SKM-1 (cell line): Measurements from ENCODE around the gene DAB1.

Experiments used
- DNase-seq: peaks from one replicate; lab custom pipeline; 2025; ENCODE audit not compliant: unreplicated experiment; lab: John Stamatoyannopoulos, UW

Gene DAB1

GRCh38 chr1:57278558-57278957 lies 145.3 kb downstream of the DAB1 start:
- DNase-seq = no peak

GRCh38 chr1:57277681-57278080 lies 146.2 kb downstream of the DAB1 start:
- no peak for DNase-seq

DNA sequence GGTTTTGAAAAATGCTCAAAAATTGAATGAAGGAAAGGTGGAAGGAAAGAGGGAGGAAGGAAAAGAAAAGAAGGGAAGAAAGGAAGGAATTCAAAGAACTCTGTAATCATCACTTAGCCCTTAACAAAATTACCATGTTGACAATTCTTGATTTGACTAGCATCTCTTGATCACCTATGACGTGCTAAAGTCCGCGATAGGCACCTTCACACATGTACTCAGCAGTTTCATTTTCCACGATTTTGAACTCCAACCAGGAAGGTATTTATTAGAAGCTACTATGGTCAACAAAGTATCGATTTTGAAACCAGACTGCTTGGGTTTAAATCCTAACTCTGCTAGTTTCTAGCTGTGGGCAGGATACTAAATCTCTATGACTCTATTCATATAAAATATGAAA lies 146.9 kb downstream of the DAB1 start:
- DNase-seq = no peak

DNA sequence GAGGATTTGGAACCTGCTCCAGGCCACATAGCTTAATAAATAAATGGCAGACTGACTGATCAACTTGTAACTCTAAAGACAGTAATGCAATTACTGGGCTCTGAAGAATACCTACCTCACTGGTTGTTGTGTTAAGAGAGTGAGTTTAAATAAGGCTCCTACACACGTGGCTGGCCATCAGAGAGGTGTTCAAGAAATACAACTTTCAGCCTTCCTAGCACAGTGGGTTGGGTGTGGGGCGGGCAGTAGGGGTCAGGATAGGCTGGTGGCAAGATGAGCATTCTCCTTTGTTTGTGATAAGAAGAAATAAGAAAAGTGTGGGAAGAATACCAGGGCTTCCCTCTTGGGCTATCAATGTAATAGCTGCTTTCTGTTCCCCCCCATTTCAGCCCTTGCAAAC lies 151.3 kb downstream of the DAB1 start:
- no peak for DNase-seq

DNA sequence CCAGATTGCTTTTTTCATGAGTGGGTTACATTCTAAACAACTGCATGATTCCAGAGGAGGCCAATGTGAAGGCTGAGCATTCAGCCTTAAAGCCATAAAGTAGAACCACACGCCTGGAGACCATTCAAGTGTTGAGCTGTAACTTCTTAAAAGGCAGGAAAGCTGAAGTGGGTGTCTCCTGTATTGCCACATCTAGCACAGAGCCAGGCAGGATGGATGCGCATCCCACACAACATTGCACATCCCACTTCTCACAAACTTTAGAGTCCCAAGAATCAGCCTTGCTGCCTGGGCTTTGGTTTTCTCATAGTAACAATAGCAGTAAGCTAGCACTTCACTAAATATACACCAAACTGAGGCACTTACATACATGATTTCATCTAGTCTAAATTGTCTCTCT lies 151.7 kb downstream of the DAB1 start:
- DNase-seq = no peak

- no peak for DNase-seq
These were observed 152.7 kb downstream of the DAB1 start for GRCh38 chr1:57270927-57271698.

- DNase-seq = no peak
These were observed 154.1 kb downstream of the DAB1 start for GRCh38 chr1:57269630-57270225.

DNA sequence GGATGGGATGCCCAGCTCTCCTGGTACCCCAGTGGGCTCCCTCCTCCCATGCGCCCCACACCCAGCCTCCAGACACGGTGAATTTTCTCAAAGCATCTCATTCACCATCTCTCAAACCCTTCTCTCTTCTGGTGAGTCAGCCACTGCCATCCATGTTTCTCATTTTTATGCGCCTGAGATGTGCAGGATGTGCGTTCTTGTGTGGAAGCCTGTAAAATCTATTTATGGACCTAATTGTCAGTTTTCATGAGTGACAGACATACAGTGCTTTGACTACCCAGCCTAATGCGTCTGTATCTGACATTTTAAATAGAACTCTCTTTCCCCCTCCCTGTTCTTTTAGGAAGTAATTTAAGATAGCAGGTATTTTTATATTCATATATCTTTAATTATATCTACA lies 158.8 kb downstream of the DAB1 start:
- no peak for DNase-seq

GRCh38 chr1:57262472-57262871 lies 161.4 kb downstream of the DAB1 start:
- no peak for DNase-seq

- DNase-seq = no peak
These were observed 165.1 kb downstream of the DAB1 start for GRCh38 chr1:57258557-57259325.

GRCh38 chr1:57255945-57256344 lies 167.9 kb downstream of the DAB1 start:
- no peak for DNase-seq

DNA sequence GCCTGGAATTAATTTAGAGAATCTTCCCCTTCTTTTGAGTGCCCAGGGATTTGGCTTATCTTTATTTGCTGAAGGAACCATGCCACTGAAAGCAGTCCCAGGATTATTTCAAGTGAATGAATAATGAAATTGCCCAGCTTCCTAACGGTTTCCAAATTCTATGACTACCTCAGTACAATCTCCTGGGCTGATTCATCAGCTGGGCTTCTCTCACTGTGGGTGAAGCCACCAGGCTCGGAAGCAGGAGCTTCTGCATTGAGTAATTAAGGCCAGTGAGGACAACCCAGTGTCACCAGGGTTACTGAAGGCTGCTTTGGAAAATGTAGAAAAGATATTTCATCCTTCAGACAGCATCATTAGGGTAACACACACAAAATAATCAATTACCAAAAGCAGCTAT lies 169.8 kb downstream of the DAB1 start:
- DNase-seq = no peak

DNA sequence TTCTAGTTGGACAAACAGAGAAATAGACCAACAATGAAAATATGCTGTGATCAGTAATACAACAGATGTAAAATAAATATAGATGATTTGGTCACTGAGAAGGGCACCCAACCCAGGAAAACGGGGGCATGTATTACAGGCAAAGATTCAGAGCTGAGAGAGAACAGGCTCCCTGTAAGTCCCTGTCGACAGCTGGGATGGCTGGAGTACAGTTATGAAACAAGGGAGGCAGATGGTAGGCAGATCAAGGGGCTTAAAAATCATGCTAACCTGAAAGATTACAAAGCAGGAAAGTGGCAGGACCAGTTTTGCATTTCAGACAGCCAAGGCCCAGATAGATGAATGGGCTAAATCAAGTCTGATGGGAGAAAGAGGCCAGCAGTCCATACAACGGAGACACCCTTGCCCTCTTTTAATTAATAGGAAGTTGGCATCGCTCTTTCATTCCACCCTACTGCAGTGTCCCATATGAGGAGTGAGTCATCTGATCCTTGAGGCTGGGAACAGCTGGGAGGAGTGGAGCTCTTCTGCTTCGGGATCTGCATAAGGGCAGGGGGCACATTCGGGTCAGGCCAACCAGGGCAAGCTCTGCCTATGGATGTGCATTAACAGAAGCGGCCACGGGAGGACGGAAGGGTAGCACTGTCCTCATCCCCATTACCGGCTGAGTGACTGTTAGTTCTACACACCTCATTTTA lies 171.1 kb downstream of the DAB1 start:
- DNase-seq = no peak

DNA sequence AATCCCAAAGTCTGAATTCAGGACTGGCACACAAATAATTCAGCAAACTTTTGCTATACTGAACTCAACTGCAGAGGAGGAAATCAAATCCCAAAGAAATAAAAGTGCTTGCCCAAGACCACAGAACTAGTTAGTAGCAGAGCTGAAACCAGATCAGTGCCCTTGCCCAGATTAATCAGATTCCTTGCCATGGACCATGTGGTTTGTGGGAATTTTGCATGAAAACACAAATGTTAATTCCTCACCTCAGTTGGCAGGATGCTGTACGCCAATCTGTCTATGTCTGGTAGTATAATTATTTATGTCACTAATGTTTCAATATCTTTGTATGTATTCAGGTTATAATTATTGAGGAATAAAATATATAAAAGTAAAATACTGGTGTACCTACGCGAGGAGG lies 173.8 kb downstream of the DAB1 start:
- no peak for DNase-seq

GRCh38 chr1:57249511-57249910 lies 174.3 kb downstream of the DAB1 start:
- DNase-seq = no peak

DNA sequence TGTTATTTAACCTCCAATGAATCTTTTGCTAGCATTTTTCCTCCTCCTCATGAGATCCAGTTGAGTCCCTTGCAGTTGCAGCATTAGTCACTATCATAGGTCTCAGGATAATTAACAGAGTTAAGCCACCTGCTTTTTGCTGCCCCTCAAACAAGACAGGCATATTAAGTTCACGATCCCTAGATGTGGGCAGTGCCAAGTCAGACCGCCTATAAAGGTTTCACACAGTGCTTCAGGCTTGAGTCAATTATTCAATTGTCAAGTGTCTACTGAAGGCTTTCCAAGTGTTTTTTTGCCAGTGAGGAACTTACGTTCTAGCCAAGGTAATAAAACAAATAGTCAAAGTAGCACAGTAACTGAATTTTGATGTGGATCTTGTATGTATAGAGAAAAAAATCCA lies 175.0 kb downstream of the DAB1 start:
- no peak for DNase-seq

- DNase-seq = no peak
These were observed 185.6 kb downstream of the DAB1 start for GRCh38 chr1:57238233-57238781.

DNA sequence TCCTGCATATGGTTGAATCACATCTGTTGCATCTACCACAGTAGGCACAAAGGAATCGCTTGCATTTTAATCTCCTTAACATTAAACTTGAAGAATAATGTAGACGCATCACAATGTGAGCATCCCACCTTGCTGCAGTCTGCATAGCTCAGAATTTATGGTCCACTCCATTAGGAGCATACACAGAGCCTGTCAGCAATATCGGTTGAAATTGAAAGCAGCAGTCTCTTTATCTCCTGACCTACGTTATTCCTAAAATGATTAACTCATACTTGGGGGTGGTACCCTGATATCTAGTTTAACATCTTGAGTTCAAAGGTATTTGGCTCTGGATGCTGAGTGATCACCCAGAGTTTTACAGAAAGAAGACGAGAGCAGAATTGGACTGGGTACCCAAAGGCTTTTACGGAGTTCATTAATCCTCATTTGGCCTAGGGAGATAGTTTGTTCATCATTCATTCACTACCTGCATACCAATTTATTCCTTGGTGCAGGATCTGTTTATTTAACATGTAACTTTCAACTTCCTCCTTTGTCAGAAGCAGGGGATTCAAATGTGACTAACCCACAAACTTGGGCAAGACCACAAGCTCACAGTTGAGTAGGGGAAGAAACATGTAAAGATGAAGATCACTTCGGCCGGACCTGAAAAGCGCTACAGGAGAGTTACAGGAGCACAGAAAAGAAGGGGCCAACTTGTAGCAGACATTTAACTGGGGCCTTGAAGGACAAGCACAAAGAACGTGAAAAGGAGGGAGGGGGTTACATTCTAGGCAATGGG lies 187.9 kb downstream of the DAB1 start:
- peak; percentile 11 for DNase-seq

DNA sequence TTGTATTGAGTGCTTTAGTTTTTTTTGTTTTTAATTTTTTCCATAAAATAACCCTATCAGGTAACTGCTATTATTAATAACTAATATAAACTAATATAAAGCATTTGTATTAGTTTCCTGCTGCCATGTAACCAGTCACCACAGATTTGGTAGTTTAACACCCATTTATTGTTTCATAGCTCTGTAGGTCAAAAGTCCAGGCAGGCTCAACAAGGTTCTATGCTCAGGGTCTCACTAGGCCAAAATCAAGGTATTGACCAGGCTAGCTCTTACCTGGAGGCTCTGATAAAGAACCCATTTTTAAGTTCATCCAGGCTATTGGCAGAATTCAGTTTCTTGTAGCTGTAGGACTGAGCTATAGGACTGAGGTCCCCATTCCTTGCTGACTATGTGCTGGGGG lies 189.4 kb downstream of the DAB1 start:
- DNase-seq = no peak

DNA sequence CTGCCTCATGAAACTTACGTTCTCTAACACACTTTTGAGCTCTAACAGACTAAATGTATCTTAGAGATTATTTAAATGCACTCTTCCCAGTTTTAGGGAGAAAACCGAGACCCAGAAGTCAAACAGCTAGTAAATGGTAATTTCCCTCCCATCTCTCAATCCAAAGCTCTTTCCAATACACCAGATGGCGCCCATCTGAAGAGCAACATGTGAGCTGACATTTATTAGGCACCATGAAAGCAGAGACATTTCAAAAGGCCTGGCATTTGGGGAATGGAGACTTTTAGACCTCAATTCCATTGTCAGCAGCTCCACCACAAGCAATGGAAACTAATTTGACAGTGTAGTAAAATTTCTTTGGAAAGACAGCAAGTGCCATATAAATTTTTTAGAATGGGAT lies 191.4 kb downstream of the DAB1 start:
- no peak for DNase-seq

DNA sequence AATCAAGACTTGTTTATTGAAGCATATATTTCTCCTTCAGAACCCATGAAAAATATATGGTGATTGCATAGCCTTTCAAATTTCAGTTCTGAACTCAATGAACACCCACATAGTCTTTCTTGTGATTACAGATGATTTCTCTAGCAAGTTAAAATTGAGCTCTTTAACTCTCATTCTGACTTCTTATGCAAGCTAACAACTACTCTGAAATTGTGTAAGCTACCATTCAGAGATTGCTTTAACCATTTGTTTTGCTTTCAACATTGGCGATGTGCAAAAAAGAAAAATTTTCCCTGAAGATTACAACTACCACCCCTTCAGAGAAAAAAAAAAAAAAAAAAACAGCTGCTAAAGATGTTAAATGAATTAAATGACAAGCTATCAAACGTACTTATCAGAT lies 193.9 kb downstream of the DAB1 start:
- no peak for DNase-seq
